Nephron (organoid): Measurements from ENCODE around the gene TMEM167A.

Experiments used
- H3K27ac Mint-ChIP-seq, 3 experiments: 2 replicates each; pipeline ENCODE4 v1.8.0; 2020; ENCODE audit warnings: mixed read lengths in 3 of 3, mild to moderate bottlenecking in 2 of 3, moderate library complexity in 1 of 3
- H3K27me3 Mint-ChIP-seq: 2 replicates; pipeline ENCODE4 v1.8.0; 2021; ENCODE audit warnings: low read depth, mild to moderate bottlenecking, moderate library complexity, mixed read lengths
- H3K36me3 Mint-ChIP-seq: 2 replicates; pipeline ENCODE4 v1.8.0; 2020; ENCODE audit warnings: low read depth, mixed read lengths
- H3K4me1 Mint-ChIP-seq: 2 replicates; pipeline ENCODE4 v1.8.0; 2020; ENCODE audit warnings: mixed read lengths
- H3K4me3 Mint-ChIP-seq, 3 experiments: 2 replicates each; pipeline ENCODE4 v1.8.0; 2020; ENCODE audit warnings: mild to moderate bottlenecking in 3 of 3, mixed read lengths in 3 of 3, moderate library complexity in 2 of 3
- H3K9me3 Mint-ChIP-seq: 2 replicates; pipeline ENCODE4 v1.8.0; 2020; ENCODE audit warnings: mixed read lengths
- TF ChIP-seq, protein P1 (sequence below), 3 experiments: fragments of 200-600 bp; sonication (generic); IDR thresholded peaks; one replicate each; pipeline ENCODE4 v1.5.0; 2021; ENCODE audit warnings: antibody characterized with exemption in 3 of 3; ENCODE audit not compliant: unreplicated experiment in 3 of 3

The TMEM167A gene

DNA sequence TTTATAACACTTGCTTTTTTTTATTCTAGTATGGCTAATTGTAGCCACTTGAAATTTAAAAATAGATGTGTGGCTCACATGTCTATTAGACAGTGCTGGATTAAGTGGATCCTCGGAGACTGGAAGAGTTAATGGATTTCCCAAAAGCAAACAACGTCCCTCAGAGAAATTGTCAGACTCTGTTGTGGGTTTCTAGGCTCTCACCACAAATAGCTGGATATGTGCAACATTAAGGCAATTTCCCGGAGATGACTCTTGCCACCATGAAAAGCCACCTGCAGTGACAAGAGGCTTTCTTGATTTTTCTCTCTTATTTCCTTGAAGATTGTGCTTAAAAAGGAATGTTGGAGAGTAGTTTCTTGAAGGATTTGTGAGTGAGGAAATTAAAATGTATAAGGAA is 43.2 kb downstream of the TMEM167A start:
- H3K4me1 Mint-ChIP-seq = peaks cover 32% of the 10 kb centered on the region
- H3K9me3 Mint-ChIP-seq = no peaks in the 10 kb centered on the region
- H3K27me3 Mint-ChIP-seq = no peaks in the 10 kb centered on the region
- TF ChIP-seq, protein P1, sequence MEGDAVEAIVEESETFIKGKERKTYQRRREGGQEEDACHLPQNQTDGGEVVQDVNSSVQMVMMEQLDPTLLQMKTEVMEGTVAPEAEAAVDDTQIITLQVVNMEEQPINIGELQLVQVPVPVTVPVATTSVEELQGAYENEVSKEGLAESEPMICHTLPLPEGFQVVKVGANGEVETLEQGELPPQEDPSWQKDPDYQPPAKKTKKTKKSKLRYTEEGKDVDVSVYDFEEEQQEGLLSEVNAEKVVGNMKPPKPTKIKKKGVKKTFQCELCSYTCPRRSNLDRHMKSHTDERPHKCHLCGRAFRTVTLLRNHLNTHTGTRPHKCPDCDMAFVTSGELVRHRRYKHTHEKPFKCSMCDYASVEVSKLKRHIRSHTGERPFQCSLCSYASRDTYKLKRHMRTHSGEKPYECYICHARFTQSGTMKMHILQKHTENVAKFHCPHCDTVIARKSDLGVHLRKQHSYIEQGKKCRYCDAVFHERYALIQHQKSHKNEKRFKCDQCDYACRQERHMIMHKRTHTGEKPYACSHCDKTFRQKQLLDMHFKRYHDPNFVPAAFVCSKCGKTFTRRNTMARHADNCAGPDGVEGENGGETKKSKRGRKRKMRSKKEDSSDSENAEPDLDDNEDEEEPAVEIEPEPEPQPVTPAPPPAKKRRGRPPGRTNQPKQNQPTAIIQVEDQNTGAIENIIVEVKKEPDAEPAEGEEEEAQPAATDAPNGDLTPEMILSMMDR (IDR thresholded peaks at IDR 0.05; ENCODE audit: unreplicated experiment in 3 of 3) = no peak
- no peak overlapping the region for H3K4me3 Mint-ChIP-seq
- H3K27ac Mint-ChIP-seq = peak overlapping the region in 2 of 3 experiments; percentile 49 to 86
- no peaks in the 10 kb centered on the region for H3K36me3 Mint-ChIP-seq

DNA sequence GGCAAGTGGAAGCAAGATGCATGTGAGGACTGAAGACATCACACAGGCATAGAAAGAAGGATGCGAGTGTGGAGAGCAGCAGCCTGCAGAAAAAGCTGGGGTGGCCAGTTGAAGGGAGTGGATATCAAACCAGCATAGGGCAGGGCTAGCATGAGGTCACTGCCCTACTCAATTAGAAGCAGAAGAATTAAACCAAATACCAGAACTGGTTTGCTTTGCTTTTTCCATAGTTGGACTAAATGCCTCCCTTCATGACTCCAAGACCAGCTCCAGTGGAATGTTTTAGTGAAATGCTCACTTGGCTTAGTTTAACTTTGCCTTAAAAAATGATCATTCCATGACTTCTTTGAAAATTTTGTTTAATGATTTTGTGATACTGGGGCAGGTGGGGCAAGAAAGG is 45.8 kb downstream of the TMEM167A start:
- Mint-ChIP-seq H3K36me3 (no peaks in the 10 kb centered on the region), H3K4me3 (no peak overlapping the region), H3K27me3 (no peaks in the 10 kb centered on the region), H3K27ac (no peak overlapping the region), H3K4me1 (peaks cover 31% of the 10 kb centered on the region), H3K9me3 (no peaks in the 10 kb centered on the region)
- TF ChIP-seq, protein P1 (IDR thresholded peaks at IDR 0.05; ENCODE audit: unreplicated experiment in 3 of 3) = no peak

DNA sequence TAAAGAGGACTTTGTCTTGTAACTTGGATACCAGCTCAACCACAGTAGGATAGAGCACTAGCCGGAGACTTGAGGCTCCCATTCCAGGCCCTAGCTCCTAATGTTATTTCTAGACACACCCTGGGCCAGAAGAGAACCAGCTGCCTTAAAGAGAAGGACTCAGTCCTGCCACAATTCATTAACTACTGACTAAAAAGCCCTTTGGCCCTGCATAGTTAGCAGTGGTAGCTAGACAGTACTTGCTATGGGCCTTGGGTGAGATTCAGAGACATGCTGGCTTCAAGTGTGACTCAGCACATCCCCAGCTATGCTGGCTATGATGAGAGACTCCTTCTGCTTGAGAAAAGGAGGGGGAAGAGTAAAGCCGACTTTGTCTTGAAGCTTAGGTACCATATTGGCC is 47.3 kb downstream of the TMEM167A start:
- Mint-ChIP-seq H3K27ac (no peak overlapping the region), H3K9me3 (no peaks in the 10 kb centered on the region), H3K27me3 (no peaks in the 10 kb centered on the region), H3K4me1 (peaks cover 25% of the 10 kb centered on the region), H3K36me3 (no peaks in the 10 kb centered on the region), H3K4me3 (no peak overlapping the region)
- TF ChIP-seq, protein P1 (IDR thresholded peaks at IDR 0.05; ENCODE audit: unreplicated experiment in 3 of 3) = no peak

- no peaks in the 10 kb centered on the region for H3K27me3 Mint-ChIP-seq
- peaks cover 17% of the 10 kb centered on the region for H3K4me1 Mint-ChIP-seq
- TF ChIP-seq, protein P1 (IDR thresholded peaks at IDR 0.05; ENCODE audit: unreplicated experiment in 3 of 3) = no peak
- H3K4me3 Mint-ChIP-seq = no peak overlapping the region
- no peaks in the 10 kb centered on the region for H3K9me3 Mint-ChIP-seq
- H3K27ac Mint-ChIP-seq = peak overlapping the region in 2 of 3 experiments; percentile 53 to 58
- no peaks in the 10 kb centered on the region for H3K36me3 Mint-ChIP-seq
These were observed 50.1 kb downstream of the TMEM167A start for GRCh38 chr5:83026930-83027687.

GRCh38 chr5:83026516-83026915 is 50.7 kb downstream of the TMEM167A start:
- Mint-ChIP-seq H3K9me3 (no peaks in the 10 kb centered on the region), H3K4me3 (no peak overlapping the region), H3K27me3 (no peaks in the 10 kb centered on the region), H3K27ac (peak overlapping the region in 2 of 3 experiments; percentile 53 to 58), H3K4me1 (peaks cover 17% of the 10 kb centered on the region), H3K36me3 (no peaks in the 10 kb centered on the region)
- TF ChIP-seq, protein P1 (IDR thresholded peaks at IDR 0.05; ENCODE audit: unreplicated experiment in 3 of 3) = no peak
